ENCODE results near the gene AFP. TPM values are rescaled to one million over a fixed set of nuclear protein-coding genes. Genes with fewer than 3 reads are reported as not detected.

Gene AFP
- total and polyA plus RNA-seq, 10 of the 15 experiments (the other 5 are each of a cell fraction or from before 2014, with no cell fraction given), result 0.72 TPM; not detected in 9

DNA sequence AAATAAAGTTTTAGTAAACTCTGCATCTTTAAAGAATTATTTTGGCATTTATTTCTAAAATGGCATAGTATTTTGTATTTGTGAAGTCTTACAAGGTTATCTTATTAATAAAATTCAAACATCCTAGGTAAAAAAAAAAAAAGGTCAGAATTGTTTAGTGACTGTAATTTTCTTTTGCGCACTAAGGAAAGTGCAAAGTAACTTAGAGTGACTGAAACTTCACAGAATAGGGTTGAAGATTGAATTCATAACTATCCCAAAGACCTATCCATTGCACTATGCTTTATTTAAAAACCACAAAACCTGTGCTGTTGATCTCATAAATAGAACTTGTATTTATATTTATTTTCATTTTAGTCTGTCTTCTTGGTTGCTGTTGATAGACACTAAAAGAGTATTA is 31.6 kb upstream of the AFP start:
- ChIA-PET RAD21 (ENCODE audit: unreplicated experiment) (no interaction called here), CTCF (no interaction called here), POLR2A (no interaction called here), SMC1A (ENCODE audit: uncharacterized antibody, unreplicated experiment) (no interaction called here)
- Histone ChIP-seq H3K9ac (ENCODE audit: control insufficient read depth, insufficient read depth, low read length) (no peak overlapping the region), H3K9me3 (replicated peaks; ENCODE audit: control insufficient read depth, insufficient read depth, low read length) (no peaks in the 10 kb centered on the region), H3K4me2 (ENCODE audit: control insufficient read depth, insufficient read depth) (no peak overlapping the region), H3K27ac (ENCODE audit: control insufficient read depth, insufficient read depth) (no peak overlapping the region), H3K27me3 (replicated peaks in 1 of 2; ENCODE audit: control insufficient read depth in 2 of 2, insufficient read depth in 2 of 2, low read length in 1 of 2) (no peaks in the 10 kb centered on the region), H4K20me1 (ENCODE audit: control insufficient read depth, insufficient read depth) (no peaks in the 10 kb centered on the region), H2AFZ (ENCODE audit: control insufficient read depth, low read depth, low read length) (no peak overlapping the region), H3K36me3 (ENCODE audit: control insufficient read depth in 2 of 2, insufficient read depth in 2 of 2, low read length in 1 of 2) (no peaks in the 10 kb centered on the region), H3K4me3 (no peak overlapping the region), H3K79me2 (ENCODE audit: control insufficient read depth, insufficient read depth, low read length) (no peaks in the 10 kb centered on the region), H3K4me1 (ENCODE audit: control insufficient read depth, insufficient read depth, low read length) (no peaks in the 10 kb centered on the region)
- DNase-seq (ENCODE audit: low read depth, low spot score) (no peak), FAIRE-seq (no peak), ATAC-seq (no peak)
- BruUV-seq (replicated peaks), result no TSS peak
- 53% methylated on average over 1 of the region's 1 CpG for WGBS (ENCODE audit: insufficient coverage, insufficient replicate concordance, low lambda C conversion rate, missing lambda C conversion rate)
- TF ChIP-seq CEBPB (IDR thresholded peaks at IDR 0.05; ENCODE audit: borderline replicate concordance in 1 of 2, low read depth in 2 of 2, low read length in 2 of 2) (no peak), KLF5 (IDR thresholded peaks at IDR 0.05; ENCODE audit: partially characterized antibody) (no peak), MEF2B (IDR thresholded peaks at IDR 0.05; ENCODE audit: partially characterized antibody, poor library complexity, severe bottlenecking) (no peak), NFXL1 (IDR thresholded peaks at IDR 0.05; ENCODE audit: borderline replicate concordance) (no peak), NFYA (IDR thresholded peaks at IDR 0.05; ENCODE audit: borderline replicate concordance, low read depth, low read length) (no peak), NR2C2 (IDR thresholded peaks at IDR 0.05; ENCODE audit: borderline replicate concordance, control insufficient read depth, insufficient read length, low read depth) (no peak), POLR2AphosphoS5 (IDR thresholded peaks at IDR 0.05; ENCODE audit: low read length) (no peak), CBX5 (IDR thresholded peaks at IDR 0.05; ENCODE audit: low read depth) (no peak), SIN3A (IDR thresholded peaks at IDR 0.05; ENCODE audit: low read depth, low read length) (no peak), NBN (IDR thresholded peaks at IDR 0.05) (no peak), SREBF2 (IDR thresholded peaks at IDR 0.05; ENCODE audit: low read length) (no peak), MEF2A (IDR thresholded peaks at IDR 0.05; ENCODE audit: insufficient read depth, low read depth, low read length) (no peak)
- TF ChIP-seq, protein P1, sequence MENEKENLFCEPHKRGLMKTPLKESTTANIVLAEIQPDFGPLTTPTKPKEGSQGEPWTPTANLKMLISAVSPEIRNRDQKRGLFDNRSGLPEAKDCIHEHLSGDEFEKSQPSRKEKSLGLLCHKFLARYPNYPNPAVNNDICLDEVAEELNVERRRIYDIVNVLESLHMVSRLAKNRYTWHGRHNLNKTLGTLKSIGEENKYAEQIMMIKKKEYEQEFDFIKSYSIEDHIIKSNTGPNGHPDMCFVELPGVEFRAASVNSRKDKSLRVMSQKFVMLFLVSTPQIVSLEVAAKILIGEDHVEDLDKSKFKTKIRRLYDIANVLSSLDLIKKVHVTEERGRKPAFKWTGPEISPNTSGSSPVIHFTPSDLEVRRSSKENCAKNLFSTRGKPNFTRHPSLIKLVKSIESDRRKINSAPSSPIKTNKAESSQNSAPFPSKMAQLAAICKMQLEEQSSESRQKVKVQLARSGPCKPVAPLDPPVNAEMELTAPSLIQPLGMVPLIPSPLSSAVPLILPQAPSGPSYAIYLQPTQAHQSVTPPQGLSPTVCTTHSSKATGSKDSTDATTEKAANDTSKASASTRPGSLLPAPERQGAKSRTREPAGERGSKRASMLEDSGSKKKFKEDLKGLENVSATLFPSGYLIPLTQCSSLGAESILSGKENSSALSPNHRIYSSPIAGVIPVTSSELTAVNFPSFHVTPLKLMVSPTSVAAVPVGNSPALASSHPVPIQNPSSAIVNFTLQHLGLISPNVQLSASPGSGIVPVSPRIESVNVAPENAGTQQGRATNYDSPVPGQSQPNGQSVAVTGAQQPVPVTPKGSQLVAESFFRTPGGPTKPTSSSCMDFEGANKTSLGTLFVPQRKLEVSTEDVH (IDR thresholded peaks at IDR 0.05; ENCODE audit: low read depth, partially characterized antibody), result no peak
- TF ChIP-seq, protein P2, sequence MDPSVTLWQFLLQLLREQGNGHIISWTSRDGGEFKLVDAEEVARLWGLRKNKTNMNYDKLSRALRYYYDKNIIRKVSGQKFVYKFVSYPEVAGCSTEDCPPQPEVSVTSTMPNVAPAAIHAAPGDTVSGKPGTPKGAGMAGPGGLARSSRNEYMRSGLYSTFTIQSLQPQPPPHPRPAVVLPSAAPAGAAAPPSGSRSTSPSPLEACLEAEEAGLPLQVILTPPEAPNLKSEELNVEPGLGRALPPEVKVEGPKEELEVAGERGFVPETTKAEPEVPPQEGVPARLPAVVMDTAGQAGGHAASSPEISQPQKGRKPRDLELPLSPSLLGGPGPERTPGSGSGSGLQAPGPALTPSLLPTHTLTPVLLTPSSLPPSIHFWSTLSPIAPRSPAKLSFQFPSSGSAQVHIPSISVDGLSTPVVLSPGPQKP (IDR thresholded peaks at IDR 0.05; ENCODE audit: low read depth, low read length), result no peak
- intact Hi-C loops (cut with micrococcal nuclease; ENCODE audit: unreplicated experiment), result no loop called here
- in situ Hi-C loops (cut with MboI), result no loop called here
